Right ventricle myocardium inferior (tissue), 1 donor: ENCODE data around the gene CDC20B. TPM values are rescaled to one million over a fixed set of nuclear protein-coding genes. Genes with fewer than 3 reads are reported as not detected.

ENCODE experiments used
- ATAC-seq: fragments of 200-7000 bp; cut with Tn5 transposase; one replicate; pipeline ENCODE4 v1.9.1; 2020; ENCODE audit warnings: mild to moderate bottlenecking, moderate library complexity
- DNase-seq: peaks from one replicate; pipeline ENCODE4 v3.0.0; 2021; ENCODE audit errors: missing footprints
- intact Hi-C: fragments of 100-400 bp; cut with DNase I; formaldehyde crosslinking; loops from one replicate; pipeline ENCODE4 v1.11.0; 2022
- microRNA-seq: library from miRNA; unstranded; fragments of <30 nt; microRNA quantifications from one replicate; pipeline ENCODE4 v1.2.0, GENCODE V29; 2020
- total RNA-seq: library from RNA; stranded (reverse); fragmentation: NEBNext Ultra II Directional; extraction: Animal tissue kit (Norgen Biotek cat#: 25700); gene quantifications from one replicate; pipeline ENCODE4 v1.2.1, GENCODE V29; 2021
- donor health status: DM: no; HTN: yes; CAD: no; lungs with severe emphysema.

Gene CDC20B
- total RNA-seq, 1 donor from 2014 or later: not detected

GRCh38 chr5:55063220-55063863, 109.6 kb downstream of the CDC20B start:
- no peak for ATAC-seq
- DNase-seq: no peak

More at GRCh38 chr5:55063220-55063863, 109.6 kb downstream of the CDC20B start:
- intact Hi-C loops: no loop called here

Small RNA genes within 50 kb of the gene (microRNA-seq; reads per million reads assigned to microRNA genes)
- gene MIR449A: not detected
- not detected for gene MIR449B
- gene MIR449C: not detected

Other genes starting within 250 kb of the CDC20B start
- gene ESM1, start 187.6 kb downstream of the CDC20B start, total RNA-seq: 0.19 TPM
- 0.41 TPM for gene GZMK, start 148.9 kb downstream of the CDC20B start, total RNA-seq
- 1.7 TPM for gene GZMA, start 70.5 kb downstream of the CDC20B start, total RNA-seq
- gene GPX8, start 13.0 kb downstream of the CDC20B start, total RNA-seq: 7.4 TPM
- gene MCIDAS, start 54.1 kb upstream of the CDC20B start, total RNA-seq: not detected
- gene CCNO, start 60.4 kb upstream of the CDC20B start, total RNA-seq: not detected
- 19.8 TPM for gene DHX29, start 134.5 kb upstream of the CDC20B start, total RNA-seq
- gene MTREX, start 134.8 kb upstream of the CDC20B start, total RNA-seq: 61.4 TPM